GM23338 (cell line): Measurements from ENCODE around the gene ANKRD30B. TPM values are rescaled to one million over a fixed set of nuclear protein-coding genes. Genes with fewer than 3 reads are reported as not detected.

Experiments
- ATAC-seq: fragments of 200-7000 bp; cut with Tn5 transposase; 3 replicates; pipeline ENCODE4 v1.9.1; 2020
- DNase-seq: peaks from one replicate; pipeline ENCODE4 v3.0.0-alpha.2; 2015; ENCODE audit warnings: low spot score
- H2AFZ ChIP-seq: fragments of 200-600 bp; sonication (generic); 2 replicates; pipeline ENCODE4 v1.8.0; 2016; ENCODE audit warnings: antibody characterized with exemption, mild to moderate bottlenecking, moderate library complexity
- H3F3A ChIP-seq: fragments of 200-600 bp; sonication (generic); replicated peaks from 2 replicates; pipeline ENCODE4 v1.8.0; 2017; ENCODE audit warnings: antibody characterized with exemption, mixed run types, low read depth
- H3K27ac ChIP-seq: fragments of 200-600 bp; sonication (generic); 2 replicates; pipeline ENCODE4 v1.6.1; 2016; ENCODE audit warnings: low read depth
- H3K27me3 ChIP-seq: fragments of 200-600 bp; sonication (generic); 2 replicates; pipeline ENCODE4 v1.8.0; 2016; ENCODE audit warnings: mild to moderate bottlenecking, mixed run types, moderate library complexity; ENCODE audit not compliant: insufficient read depth
- H3K36me3 ChIP-seq: fragments of 200-600 bp; sonication (generic); 2 replicates; pipeline ENCODE4 v1.8.0; 2016; ENCODE audit warnings: mild to moderate bottlenecking; ENCODE audit not compliant: insufficient read depth
- H3K4me1 ChIP-seq: fragments of 200-600 bp; sonication (generic); 2 replicates; pipeline ENCODE4 v1.8.0; 2016; ENCODE audit warnings: mild to moderate bottlenecking, moderate library complexity; ENCODE audit not compliant: insufficient read depth
- H3K4me2 ChIP-seq: fragments of 200-600 bp; sonication (generic); 2 replicates; pipeline ENCODE4 v1.7.1; 2017; ENCODE audit warnings: mixed run types
- H3K4me3 ChIP-seq: fragments of 200-600 bp; sonication (generic); 2 replicates; pipeline ENCODE4 v1.6.1; 2016; ENCODE audit warnings: mixed run types
- H3K79me2 ChIP-seq: fragments of 200-600 bp; sonication (generic); replicated peaks from 2 replicates; pipeline ENCODE4 v1.8.0; 2017; ENCODE audit warnings: mild to moderate bottlenecking; ENCODE audit not compliant: insufficient read depth
- H3K9me2 ChIP-seq: fragments of 200-600 bp; sonication (generic); 2 replicates; pipeline ENCODE4 v1.8.0; 2017; ENCODE audit not compliant: insufficient read depth
- H4K20me1 ChIP-seq: fragments of 200-600 bp; sonication (generic); replicated peaks from 2 replicates; pipeline ENCODE4 v1.8.0; 2017; ENCODE audit warnings: mild to moderate bottlenecking; ENCODE audit not compliant: insufficient read depth
- H3K27ac Mint-ChIP-seq: 2 replicates; pipeline ENCODE4 v1.8.0; 2020; ENCODE audit warnings: inconsistent platforms, mild to moderate bottlenecking, moderate library complexity, mixed read lengths
- H3K27me3 Mint-ChIP-seq: 3 replicates; pipeline ENCODE4 v1.8.0; 2022; ENCODE audit warnings: low read depth, mild to moderate bottlenecking, moderate library complexity, mixed read lengths, inconsistent platforms; ENCODE audit not compliant: insufficient read depth, poor library complexity
- H3K36me3 Mint-ChIP-seq: 3 replicates; pipeline ENCODE4 v1.8.0; 2021; ENCODE audit warnings: low read depth, mild to moderate bottlenecking, inconsistent platforms, moderate library complexity, mixed read lengths
- H3K4me1 Mint-ChIP-seq: 3 replicates; pipeline ENCODE4 v1.8.0; 2020; ENCODE audit warnings: mild to moderate bottlenecking, inconsistent platforms, mixed read lengths
- H3K4me3 Mint-ChIP-seq: 3 replicates; pipeline ENCODE4 v1.8.0; 2021; ENCODE audit warnings: moderate library complexity, mild to moderate bottlenecking, inconsistent platforms, mixed read lengths
- H3K9me3 Mint-ChIP-seq: 3 replicates; pipeline ENCODE4 v1.8.0; 2020; ENCODE audit warnings: moderate library complexity, mild to moderate bottlenecking, inconsistent platforms, mixed read lengths
- CREB1 ChIP-seq: fragments of 250-450 bp; sonication (Bioruptor Pico); IDR thresholded peaks from 2 replicates; pipeline ENCODE4 v1.5.0; 2020; ENCODE audit warnings: low read depth, mild to moderate bottlenecking, moderate library complexity
- EZH2 ChIP-seq: fragments of 200-600 bp; sonication (generic); IDR thresholded peaks from one replicate; pipeline ENCODE4 v1.8.0; 2017; ENCODE audit warnings: antibody characterized with exemption, mild to moderate bottlenecking, low read depth; ENCODE audit not compliant: unreplicated experiment
- EZH2phosphoT487 ChIP-seq: fragments of 200-600 bp; sonication (generic); IDR thresholded peaks from one replicate; pipeline ENCODE4 v1.8.1; 2018; ENCODE audit warnings: antibody characterized with exemption; ENCODE audit not compliant: unreplicated experiment
- JUNB ChIP-seq: IDR thresholded peaks from one replicate; pipeline ENCODE4 v1.6.1; 2016; ENCODE audit warnings: antibody characterized with exemption; ENCODE audit not compliant: unreplicated experiment
- POLR2AphosphoS5 ChIP-seq: IDR thresholded peaks from 2 replicates; pipeline ENCODE4 v1.6.1; 2016; ENCODE audit warnings: antibody characterized with exemption, low read depth
- STAT1 ChIP-seq: IDR thresholded peaks from one replicate; pipeline ENCODE4 v1.6.1; 2016; ENCODE audit warnings: antibody characterized with exemption; ENCODE audit not compliant: unreplicated experiment
- ZNF114 ChIP-seq: fragments of 250-450 bp; sonication (Bioruptor Pico); IDR thresholded peaks from 2 replicates; pipeline ENCODE4 v1.5.0; 2020; ENCODE audit warnings: mild to moderate bottlenecking, moderate library complexity
- ZNF331 ChIP-seq: fragments of 250-450 bp; sonication (Bioruptor Pico); IDR thresholded peaks from 2 replicates; pipeline ENCODE4 v1.5.0; 2020; ENCODE audit warnings: low read depth, mild to moderate bottlenecking, moderate library complexity
- polyA plus RNA-seq: library from polyadenylated mRNA; unstranded; fragments of >200 nt; fragmentation: Nextera tagmentation; extraction: Ambion mirVana; gene quantifications from 2 replicates; pipeline ENCODE4 v1.2.1, GENCODE V29; 2016
- total RNA-seq: library from RNA; depleted of rRNA; stranded (reverse); fragments of >200 nt; shearing (Covaris generic); gene quantifications from 2 replicates; pipeline ENCODE4 v1.2.3, GENCODE V29; 2014
- TF ChIP-seq, protein P1 (sequence below), 2 experiments: fragments of 200-600 bp in 1 of 2; sonication (generic) in 1 of 2; conservative IDR thresholded peaks; 2 replicates each; pipeline versions ENCODE4 v1.5.1 to v1.6.1; 2016 to 2017; ENCODE audit warnings: antibody characterized with exemption in 2 of 2, low read depth in 2 of 2, mild to moderate bottlenecking in 2 of 2, moderate library complexity in 1 of 2
- TF ChIP-seq, protein P2 (sequence below): IDR thresholded peaks from one replicate; pipeline ENCODE4 v1.6.1; 2018; ENCODE audit warnings: antibody characterized with exemption; ENCODE audit not compliant: unreplicated experiment
- TF ChIP-seq, protein P3 (sequence below): fragments of 250-450 bp; sonication (Bioruptor Pico); IDR thresholded peaks from 2 replicates; pipeline ENCODE4 v1.5.0; 2020; ENCODE audit warnings: mild to moderate bottlenecking, moderate library complexity
- TF ChIP-seq, protein P4 (sequence below): IDR thresholded peaks from 2 replicates; pipeline ENCODE4 v1.6.1; 2016; ENCODE audit warnings: antibody characterized with exemption

Gene ANKRD30B
- total and polyA plus RNA-seq, 2 experiments from 2014 or later, result not detected

DNA sequence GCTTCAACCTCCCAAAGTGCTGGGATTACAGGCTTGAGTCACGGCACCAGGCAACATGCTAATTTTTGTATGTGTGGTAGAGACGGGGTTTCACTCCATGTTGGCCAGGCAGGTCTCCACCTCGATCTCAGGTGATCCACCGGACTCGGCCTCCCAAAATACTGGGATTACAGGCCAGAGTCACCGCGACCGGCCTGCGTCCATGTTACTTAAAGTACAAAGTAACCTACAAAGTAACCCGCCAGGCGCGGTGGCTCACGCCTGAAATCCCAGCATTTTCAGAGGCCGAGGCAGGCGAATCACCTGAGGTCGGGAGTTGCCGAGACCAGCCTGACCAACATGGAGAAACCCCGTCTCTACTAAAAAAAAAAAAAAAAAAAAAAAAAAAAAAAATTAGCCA, 1.1 kb upstream of the ANKRD30B start:
- Histone ChIP-seq H3K27ac (no peak overlapping the region), H3K4me2 (no peak overlapping the region), H3K4me3 (no peak overlapping the region), H3K36me3 (no peaks in the 10 kb centered on the region), H3K27me3 (no peaks in the 10 kb centered on the region), H3K4me1 (no peaks in the 10 kb centered on the region), H3K9me2 (no peaks in the 10 kb centered on the region), H3K79me2 (no peaks in the 10 kb centered on the region), H3F3A (no peaks in the 10 kb centered on the region), H4K20me1 (no peaks in the 10 kb centered on the region), H2AFZ (no peak overlapping the region)
- TF ChIP-seq POLR2AphosphoS5 (no peak), JUNB (no peak), CREB1 (no peak), ZNF331 (CRISPR knock-in tag) (no peak), EZH2 (no peak), EZH2phosphoT487 (no peak), ZNF114 (CRISPR knock-in tag) (no peak), STAT1 (no peak)
- TF ChIP-seq, protein P1, sequence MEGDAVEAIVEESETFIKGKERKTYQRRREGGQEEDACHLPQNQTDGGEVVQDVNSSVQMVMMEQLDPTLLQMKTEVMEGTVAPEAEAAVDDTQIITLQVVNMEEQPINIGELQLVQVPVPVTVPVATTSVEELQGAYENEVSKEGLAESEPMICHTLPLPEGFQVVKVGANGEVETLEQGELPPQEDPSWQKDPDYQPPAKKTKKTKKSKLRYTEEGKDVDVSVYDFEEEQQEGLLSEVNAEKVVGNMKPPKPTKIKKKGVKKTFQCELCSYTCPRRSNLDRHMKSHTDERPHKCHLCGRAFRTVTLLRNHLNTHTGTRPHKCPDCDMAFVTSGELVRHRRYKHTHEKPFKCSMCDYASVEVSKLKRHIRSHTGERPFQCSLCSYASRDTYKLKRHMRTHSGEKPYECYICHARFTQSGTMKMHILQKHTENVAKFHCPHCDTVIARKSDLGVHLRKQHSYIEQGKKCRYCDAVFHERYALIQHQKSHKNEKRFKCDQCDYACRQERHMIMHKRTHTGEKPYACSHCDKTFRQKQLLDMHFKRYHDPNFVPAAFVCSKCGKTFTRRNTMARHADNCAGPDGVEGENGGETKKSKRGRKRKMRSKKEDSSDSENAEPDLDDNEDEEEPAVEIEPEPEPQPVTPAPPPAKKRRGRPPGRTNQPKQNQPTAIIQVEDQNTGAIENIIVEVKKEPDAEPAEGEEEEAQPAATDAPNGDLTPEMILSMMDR (conservative IDR thresholded peaks at IDR 0.05; ENCODE audit: low read depth in 2 of 2), result no peak
- TF ChIP-seq, protein P2, sequence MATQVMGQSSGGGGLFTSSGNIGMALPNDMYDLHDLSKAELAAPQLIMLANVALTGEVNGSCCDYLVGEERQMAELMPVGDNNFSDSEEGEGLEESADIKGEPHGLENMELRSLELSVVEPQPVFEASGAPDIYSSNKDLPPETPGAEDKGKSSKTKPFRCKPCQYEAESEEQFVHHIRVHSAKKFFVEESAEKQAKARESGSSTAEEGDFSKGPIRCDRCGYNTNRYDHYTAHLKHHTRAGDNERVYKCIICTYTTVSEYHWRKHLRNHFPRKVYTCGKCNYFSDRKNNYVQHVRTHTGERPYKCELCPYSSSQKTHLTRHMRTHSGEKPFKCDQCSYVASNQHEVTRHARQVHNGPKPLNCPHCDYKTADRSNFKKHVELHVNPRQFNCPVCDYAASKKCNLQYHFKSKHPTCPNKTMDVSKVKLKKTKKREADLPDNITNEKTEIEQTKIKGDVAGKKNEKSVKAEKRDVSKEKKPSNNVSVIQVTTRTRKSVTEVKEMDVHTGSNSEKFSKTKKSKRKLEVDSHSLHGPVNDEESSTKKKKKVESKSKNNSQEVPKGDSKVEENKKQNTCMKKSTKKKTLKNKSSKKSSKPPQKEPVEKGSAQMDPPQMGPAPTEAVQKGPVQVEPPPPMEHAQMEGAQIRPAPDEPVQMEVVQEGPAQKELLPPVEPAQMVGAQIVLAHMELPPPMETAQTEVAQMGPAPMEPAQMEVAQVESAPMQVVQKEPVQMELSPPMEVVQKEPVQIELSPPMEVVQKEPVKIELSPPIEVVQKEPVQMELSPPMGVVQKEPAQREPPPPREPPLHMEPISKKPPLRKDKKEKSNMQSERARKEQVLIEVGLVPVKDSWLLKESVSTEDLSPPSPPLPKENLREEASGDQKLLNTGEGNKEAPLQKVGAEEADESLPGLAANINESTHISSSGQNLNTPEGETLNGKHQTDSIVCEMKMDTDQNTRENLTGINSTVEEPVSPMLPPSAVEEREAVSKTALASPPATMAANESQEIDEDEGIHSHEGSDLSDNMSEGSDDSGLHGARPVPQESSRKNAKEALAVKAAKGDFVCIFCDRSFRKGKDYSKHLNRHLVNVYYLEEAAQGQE, result no peak
- TF ChIP-seq, protein P3, sequence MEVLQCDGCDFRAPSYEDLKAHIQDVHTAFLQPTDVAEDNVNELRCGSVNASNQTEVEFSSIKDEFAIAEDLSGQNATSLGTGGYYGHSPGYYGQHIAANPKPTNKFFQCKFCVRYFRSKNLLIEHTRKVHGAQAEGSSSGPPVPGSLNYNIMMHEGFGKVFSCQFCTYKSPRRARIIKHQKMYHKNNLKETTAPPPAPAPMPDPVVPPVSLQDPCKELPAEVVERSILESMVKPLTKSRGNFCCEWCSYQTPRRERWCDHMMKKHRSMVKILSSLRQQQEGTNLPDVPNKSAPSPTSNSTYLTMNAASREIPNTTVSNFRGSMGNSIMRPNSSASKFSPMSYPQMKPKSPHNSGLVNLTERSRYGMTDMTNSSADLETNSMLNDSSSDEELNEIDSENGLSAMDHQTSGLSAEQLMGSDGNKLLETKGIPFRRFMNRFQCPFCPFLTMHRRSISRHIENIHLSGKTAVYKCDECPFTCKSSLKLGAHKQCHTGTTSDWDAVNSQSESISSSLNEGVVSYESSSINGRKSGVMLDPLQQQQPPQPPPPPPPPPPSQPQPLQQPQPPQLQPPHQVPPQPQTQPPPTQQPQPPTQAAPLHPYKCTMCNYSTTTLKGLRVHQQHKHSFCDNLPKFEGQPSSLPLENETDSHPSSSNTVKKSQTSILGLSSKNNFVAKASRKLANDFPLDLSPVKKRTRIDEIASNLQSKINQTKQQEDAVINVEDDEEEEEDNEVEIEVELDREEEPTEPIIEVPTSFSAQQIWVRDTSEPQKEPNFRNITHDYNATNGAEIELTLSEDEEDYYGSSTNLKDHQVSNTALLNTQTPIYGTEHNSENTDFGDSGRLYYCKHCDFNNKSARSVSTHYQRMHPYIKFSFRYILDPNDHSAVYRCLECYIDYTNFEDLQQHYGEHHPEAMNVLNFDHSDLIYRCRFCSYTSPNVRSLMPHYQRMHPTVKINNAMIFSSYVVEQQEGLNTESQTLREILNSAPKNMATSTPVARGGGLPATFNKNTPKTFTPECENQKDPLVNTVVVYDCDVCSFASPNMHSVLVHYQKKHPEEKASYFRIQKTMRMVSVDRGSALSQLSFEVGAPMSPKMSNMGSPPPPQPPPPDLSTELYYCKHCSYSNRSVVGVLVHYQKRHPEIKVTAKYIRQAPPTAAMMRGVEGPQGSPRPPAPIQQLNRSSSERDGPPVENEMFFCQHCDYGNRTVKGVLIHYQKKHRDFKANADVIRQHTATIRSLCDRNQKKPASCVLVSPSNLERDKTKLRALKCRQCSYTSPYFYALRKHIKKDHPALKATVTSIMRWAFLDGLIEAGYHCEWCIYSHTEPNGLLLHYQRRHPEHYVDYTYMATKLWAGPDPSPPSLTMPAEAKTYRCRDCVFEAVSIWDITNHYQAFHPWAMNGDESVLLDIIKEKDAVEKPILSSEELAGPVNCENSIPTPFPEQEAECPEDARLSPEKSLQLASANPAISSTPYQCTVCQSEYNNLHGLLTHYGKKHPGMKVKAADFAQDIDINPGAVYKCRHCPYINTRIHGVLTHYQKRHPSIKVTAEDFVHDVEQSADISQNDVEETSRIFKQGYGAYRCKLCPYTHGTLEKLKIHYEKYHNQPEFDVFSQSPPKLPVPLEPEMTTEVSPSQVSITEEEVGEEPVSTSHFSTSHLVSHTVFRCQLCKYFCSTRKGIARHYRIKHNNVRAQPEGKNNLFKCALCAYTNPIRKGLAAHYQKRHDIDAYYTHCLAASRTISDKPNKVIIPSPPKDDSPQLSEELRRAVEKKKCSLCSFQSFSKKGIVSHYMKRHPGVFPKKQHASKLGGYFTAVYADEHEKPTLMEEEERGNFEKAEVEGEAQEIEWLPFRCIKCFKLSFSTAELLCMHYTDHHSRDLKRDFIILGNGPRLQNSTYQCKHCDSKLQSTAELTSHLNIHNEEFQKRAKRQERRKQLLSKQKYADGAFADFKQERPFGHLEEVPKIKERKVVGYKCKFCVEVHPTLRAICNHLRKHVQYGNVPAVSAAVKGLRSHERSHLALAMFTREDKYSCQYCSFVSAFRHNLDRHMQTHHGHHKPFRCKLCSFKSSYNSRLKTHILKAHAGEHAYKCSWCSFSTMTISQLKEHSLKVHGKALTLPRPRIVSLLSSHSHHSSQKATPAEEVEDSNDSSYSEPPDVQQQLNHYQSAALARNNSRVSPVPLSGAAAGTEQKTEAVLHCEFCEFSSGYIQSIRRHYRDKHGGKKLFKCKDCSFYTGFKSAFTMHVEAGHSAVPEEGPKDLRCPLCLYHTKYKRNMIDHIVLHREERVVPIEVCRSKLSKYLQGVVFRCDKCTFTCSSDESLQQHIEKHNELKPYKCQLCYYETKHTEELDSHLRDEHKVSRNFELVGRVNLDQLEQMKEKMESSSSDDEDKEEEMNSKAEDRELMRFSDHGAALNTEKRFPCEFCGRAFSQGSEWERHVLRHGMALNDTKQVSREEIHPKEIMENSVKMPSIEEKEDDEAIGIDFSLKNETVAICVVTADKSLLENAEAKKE (CRISPR knock-in tag), result no peak
- TF ChIP-seq, protein P4, sequence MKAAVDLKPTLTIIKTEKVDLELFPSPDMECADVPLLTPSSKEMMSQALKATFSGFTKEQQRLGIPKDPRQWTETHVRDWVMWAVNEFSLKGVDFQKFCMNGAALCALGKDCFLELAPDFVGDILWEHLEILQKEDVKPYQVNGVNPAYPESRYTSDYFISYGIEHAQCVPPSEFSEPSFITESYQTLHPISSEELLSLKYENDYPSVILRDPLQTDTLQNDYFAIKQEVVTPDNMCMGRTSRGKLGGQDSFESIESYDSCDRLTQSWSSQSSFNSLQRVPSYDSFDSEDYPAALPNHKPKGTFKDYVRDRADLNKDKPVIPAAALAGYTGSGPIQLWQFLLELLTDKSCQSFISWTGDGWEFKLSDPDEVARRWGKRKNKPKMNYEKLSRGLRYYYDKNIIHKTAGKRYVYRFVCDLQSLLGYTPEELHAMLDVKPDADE, result no peak
- no peak overlapping the region for H3K4me3 Mint-ChIP-seq
- peaks cover 21% of the 10 kb centered on the region for H3K27me3 Mint-ChIP-seq
- H3K36me3 Mint-ChIP-seq, result peaks cover 3% of the 10 kb centered on the region; the same call in 1 of the 3 replicates
- ATAC-seq (no peak), DNase-seq (no peak)
- no peaks in the 10 kb centered on the region for H3K4me1 Mint-ChIP-seq
- H3K27ac Mint-ChIP-seq, result no peak overlapping the region
- peaks cover 44% of the 10 kb centered on the region for H3K9me3 Mint-ChIP-seq
